Adipocyte (in vitro differentiated cells): ENCODE results near the gene PPM1J.
A peak's percentile ranks its signal among the peaks of the same experiment; 100 is the strongest.

Source experiments
- DNase-seq: peaks from one replicate; pipeline ENCODE4 v3.0.0-alpha.2; 2015; ENCODE audit warnings: low read depth
- H3K27me3 ChIP-seq: replicated peaks from 2 replicates; pipeline ENCODE4 v1.7.0; 2013; ENCODE audit warnings: mild to moderate bottlenecking, low read length, moderate library complexity; ENCODE audit not compliant: control insufficient read depth, insufficient read depth
- H3K36me3 ChIP-seq: 2 replicates; pipeline ENCODE4 v1.7.0; 2013; ENCODE audit warnings: low read length, mild to moderate bottlenecking, moderate library complexity; ENCODE audit not compliant: control insufficient read depth, insufficient read depth, severe bottlenecking
- H3K4me1 ChIP-seq: 2 replicates; pipeline ENCODE4 v1.7.0; 2013; ENCODE audit warnings: mild to moderate bottlenecking, low read length, moderate library complexity; ENCODE audit not compliant: control insufficient read depth, insufficient read depth
- H3K4me3 ChIP-seq: 2 replicates; pipeline ENCODE4 v1.7.0; 2013; ENCODE audit warnings: mild to moderate bottlenecking, low read length, moderate library complexity
- H3K9ac ChIP-seq: 2 replicates; pipeline ENCODE4 v1.7.0; 2013; ENCODE audit warnings: mild to moderate bottlenecking, low read length, moderate library complexity
- H3K9me3 ChIP-seq: 2 replicates; pipeline ENCODE4 v1.7.0; 2013; ENCODE audit warnings: mild to moderate bottlenecking, low read length, moderate library complexity; ENCODE audit not compliant: control insufficient read depth

PPM1J gene

GRCh38 chr1:112702067-112702395, 13.1 kb downstream of the PPM1J start:
- Histone ChIP-seq H3K27me3 (no peaks in the 10 kb centered on the region), H3K9me3 (no peaks in the 10 kb centered on the region), H3K4me3 (no peak overlapping the region), H3K4me1 (peaks cover 54% of the 10 kb centered on the region), H3K36me3 (peaks cover 44% of the 10 kb centered on the region), H3K9ac (peak overlapping the region; percentile 30)
- no peak for DNase-seq

- no peaks in the 10 kb centered on the region for H3K9me3 ChIP-seq
- peak overlapping the region; percentile 57 for H3K4me3 ChIP-seq
- no peaks in the 10 kb centered on the region for H3K27me3 ChIP-seq
- H3K4me1 ChIP-seq, result peaks cover 54% of the 10 kb centered on the region
- peak overlapping the region; percentile 70 for H3K9ac ChIP-seq
- peaks cover 48% of the 10 kb centered on the region for H3K36me3 ChIP-seq
- no peak for DNase-seq
These were observed 13.7 kb downstream of the PPM1J start for GRCh38 chr1:112701227-112702066.

GRCh38 chr1:112700290-112701226, 14.6 kb downstream of the PPM1J start:
- DNase-seq, result peak; percentile 94
- Histone ChIP-seq H3K27me3 (no peaks in the 10 kb centered on the region), H3K36me3 (peaks cover 53% of the 10 kb centered on the region), H3K4me3 (peak overlapping the region; percentile 57), H3K9ac (peak overlapping the region; percentile 74), H3K9me3 (no peaks in the 10 kb centered on the region), H3K4me1 (peaks cover 49% of the 10 kb centered on the region)

- peaks cover 42% of the 10 kb centered on the region for H3K4me1 ChIP-seq
- no peaks in the 10 kb centered on the region for H3K27me3 ChIP-seq
- H3K36me3 ChIP-seq, result peaks cover 62% of the 10 kb centered on the region
- H3K9me3 ChIP-seq, result no peaks in the 10 kb centered on the region
- no peak for DNase-seq
- H3K4me3 ChIP-seq, result no peak overlapping the region
- H3K9ac ChIP-seq, result peak overlapping the region; percentile 5
These were observed 15.5 kb downstream of the PPM1J start for GRCh38 chr1:112699425-112700144.

GRCh38 chr1:112698366-112699310, 16.5 kb downstream of the PPM1J start:
- Histone ChIP-seq H3K36me3 (peaks cover 69% of the 10 kb centered on the region), H3K4me3 (no peak overlapping the region), H3K27me3 (no peaks in the 10 kb centered on the region), H3K9me3 (no peaks in the 10 kb centered on the region), H3K4me1 (peaks cover 32% of the 10 kb centered on the region), H3K9ac (no peak overlapping the region)
- DNase-seq, result no peak

GRCh38 chr1:112697781-112698201, 17.3 kb downstream of the PPM1J start:
- no peak overlapping the region for H3K4me3 ChIP-seq
- peaks cover 31% of the 10 kb centered on the region for H3K4me1 ChIP-seq
- H3K36me3 ChIP-seq, result peaks cover 65% of the 10 kb centered on the region
- no peak for DNase-seq
- no peaks in the 10 kb centered on the region for H3K9me3 ChIP-seq
- H3K27me3 ChIP-seq, result no peaks in the 10 kb centered on the region
- H3K9ac ChIP-seq, result no peak overlapping the region

- H3K4me3 ChIP-seq, result no peak overlapping the region
- peaks cover 21% of the 10 kb centered on the region for H3K4me1 ChIP-seq
- H3K9ac ChIP-seq, result no peak overlapping the region
- no peak for DNase-seq
- peaks cover 65% of the 10 kb centered on the region for H3K36me3 ChIP-seq
- H3K9me3 ChIP-seq, result no peaks in the 10 kb centered on the region
- H3K27me3 ChIP-seq, result no peaks in the 10 kb centered on the region
These were observed 18.4 kb downstream of the PPM1J start for GRCh38 chr1:112696578-112697314.

GRCh38 chr1:112695276-112695675, 19.9 kb downstream of the PPM1J start:
- no peaks in the 10 kb centered on the region for H3K27me3 ChIP-seq
- peaks cover 9% of the 10 kb centered on the region for H3K4me1 ChIP-seq
- H3K4me3 ChIP-seq, result no peak overlapping the region
- H3K9ac ChIP-seq, result no peak overlapping the region
- DNase-seq, result no peak
- H3K9me3 ChIP-seq, result no peaks in the 10 kb centered on the region
- H3K36me3 ChIP-seq, result peaks cover 61% of the 10 kb centered on the region

- no peaks in the 10 kb centered on the region for H3K27me3 ChIP-seq
- no peaks in the 10 kb centered on the region for H3K9me3 ChIP-seq
- peaks cover 3% of the 10 kb centered on the region for H3K4me1 ChIP-seq
- no peak overlapping the region for H3K4me3 ChIP-seq
- peaks cover 59% of the 10 kb centered on the region for H3K36me3 ChIP-seq
- no peak for DNase-seq
- no peak overlapping the region for H3K9ac ChIP-seq
These were observed 20.7 kb downstream of the PPM1J start for GRCh38 chr1:112694363-112694929.
